ENCODE results near the gene SETX.
A peak's percentile ranks its signal among the peaks of the same experiment; 100 is the strongest.

Gene SETX

DNA sequence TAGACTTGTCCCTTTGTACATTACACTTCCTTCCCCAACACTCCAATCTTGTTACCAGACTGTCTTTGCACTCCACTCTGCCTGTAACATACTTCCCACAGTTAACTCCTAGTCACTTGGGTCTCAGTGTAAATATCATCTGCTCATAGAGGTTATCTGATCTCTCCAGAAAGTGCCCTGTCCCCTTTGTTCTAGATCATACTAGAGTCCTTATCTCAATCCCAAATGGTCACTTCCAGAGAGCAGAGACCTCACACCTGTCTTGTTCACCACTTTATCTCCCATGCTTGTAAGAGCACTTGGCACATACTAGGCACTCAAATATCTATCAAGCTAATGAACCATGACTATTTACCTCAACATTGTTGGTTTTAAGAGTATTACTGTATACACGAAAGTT is 30.4 kb downstream of the SETX start:
- TF ChIP-seq, protein P1, sequence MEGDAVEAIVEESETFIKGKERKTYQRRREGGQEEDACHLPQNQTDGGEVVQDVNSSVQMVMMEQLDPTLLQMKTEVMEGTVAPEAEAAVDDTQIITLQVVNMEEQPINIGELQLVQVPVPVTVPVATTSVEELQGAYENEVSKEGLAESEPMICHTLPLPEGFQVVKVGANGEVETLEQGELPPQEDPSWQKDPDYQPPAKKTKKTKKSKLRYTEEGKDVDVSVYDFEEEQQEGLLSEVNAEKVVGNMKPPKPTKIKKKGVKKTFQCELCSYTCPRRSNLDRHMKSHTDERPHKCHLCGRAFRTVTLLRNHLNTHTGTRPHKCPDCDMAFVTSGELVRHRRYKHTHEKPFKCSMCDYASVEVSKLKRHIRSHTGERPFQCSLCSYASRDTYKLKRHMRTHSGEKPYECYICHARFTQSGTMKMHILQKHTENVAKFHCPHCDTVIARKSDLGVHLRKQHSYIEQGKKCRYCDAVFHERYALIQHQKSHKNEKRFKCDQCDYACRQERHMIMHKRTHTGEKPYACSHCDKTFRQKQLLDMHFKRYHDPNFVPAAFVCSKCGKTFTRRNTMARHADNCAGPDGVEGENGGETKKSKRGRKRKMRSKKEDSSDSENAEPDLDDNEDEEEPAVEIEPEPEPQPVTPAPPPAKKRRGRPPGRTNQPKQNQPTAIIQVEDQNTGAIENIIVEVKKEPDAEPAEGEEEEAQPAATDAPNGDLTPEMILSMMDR (IDR thresholded peaks at IDR 0.05; ENCODE audit: low read depth, low read length, missing control alignments), result no peak
- DNase-seq (ENCODE audit: low read depth), result no peak
- H3K4me3 ChIP-seq (ENCODE audit: low read depth, low read length), result no peak overlapping the region
- in situ Hi-C loops (cut with HindIII; ENCODE audit: low sequenced_read_pairs), result no loop called here

DNA sequence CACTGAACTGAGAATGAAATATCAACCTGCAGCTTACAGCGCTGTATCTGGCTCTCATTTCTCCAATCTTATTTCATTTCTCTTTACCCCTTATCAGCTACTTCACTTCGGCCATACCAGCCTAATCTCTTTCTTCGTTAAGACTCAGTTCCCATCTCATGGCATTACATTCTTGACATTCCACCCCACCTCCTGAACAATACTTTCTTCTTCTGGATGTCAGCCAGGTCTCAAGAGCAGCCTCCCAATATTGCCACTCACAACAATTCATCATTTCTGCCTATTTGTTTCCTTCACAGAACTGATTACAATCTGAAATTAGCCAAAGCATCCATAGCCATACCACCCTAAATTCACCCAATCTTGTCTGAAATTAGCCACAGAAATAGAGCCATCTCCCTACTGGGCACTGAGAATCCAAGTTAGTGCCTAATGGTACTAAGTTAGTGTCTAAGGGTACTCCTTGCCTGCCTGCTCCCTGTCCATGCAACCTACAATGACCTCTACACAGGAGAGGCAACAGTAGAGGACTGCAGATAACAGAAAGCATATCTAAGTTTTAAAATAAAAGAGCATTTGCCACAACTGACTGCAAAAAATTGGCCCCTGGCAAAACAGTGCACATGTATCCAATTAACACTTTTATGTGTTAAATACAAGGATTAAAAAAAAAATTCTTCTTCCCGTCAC is 35.2 kb downstream of the SETX start:
- DNase-seq (ENCODE audit: low read depth), result no peak
- H3K4me3 ChIP-seq (ENCODE audit: low read depth, low read length), result no peak overlapping the region
- in situ Hi-C loops (cut with HindIII; ENCODE audit: low sequenced_read_pairs), result no loop called here
- TF ChIP-seq, protein P1 (IDR thresholded peaks at IDR 0.05; ENCODE audit: low read depth, low read length, missing control alignments), result no peak

DNA sequence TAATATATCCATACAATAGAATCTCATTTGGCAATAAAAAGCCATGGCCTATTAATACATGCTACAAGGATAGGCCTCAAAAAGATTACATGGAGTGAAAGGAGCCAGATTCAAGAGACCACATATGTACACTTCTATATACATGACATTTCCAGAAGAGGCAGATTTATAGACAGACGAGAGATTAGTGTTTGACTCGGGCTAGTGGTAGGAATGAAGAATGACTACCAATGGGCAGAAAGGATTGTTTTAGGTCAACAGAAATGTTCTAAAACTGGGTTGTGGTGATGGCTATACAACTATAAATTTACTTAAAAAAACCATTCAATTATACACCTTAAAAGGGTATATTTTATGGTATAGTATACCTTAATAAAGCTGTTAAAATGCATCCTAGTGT is 41.9 kb downstream of the SETX start:
- DNase-seq (ENCODE audit: low read depth), result no peak
- in situ Hi-C loops (cut with HindIII; ENCODE audit: low sequenced_read_pairs), result no loop called here
- TF ChIP-seq, protein P1 (IDR thresholded peaks at IDR 0.05; ENCODE audit: low read depth, low read length, missing control alignments), result peak; percentile 13
- H3K4me3 ChIP-seq (ENCODE audit: low read depth, low read length), result no peak overlapping the region

DNA sequence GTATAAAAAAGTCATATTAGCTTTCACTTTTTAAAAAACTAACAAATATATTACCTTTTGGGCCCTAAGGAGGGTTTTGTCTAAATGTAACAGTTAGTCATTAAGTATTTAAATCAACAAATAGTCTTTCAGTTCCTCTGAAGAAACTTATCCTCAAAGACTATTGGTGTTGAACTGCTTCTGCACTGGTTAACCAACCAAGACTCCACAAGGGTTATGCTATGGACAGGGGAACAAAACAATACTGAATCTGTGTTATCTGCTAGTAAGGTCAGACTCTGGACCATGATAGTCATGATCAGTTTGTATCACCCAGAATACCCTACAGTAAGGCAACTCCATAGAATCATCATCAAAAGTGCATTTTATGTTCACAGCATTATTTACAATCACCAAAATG is 42.4 kb downstream of the SETX start:
- TF ChIP-seq, protein P1 (IDR thresholded peaks at IDR 0.05; ENCODE audit: low read depth, low read length, missing control alignments), result no peak
- no peak for DNase-seq (ENCODE audit: low read depth)
- H3K4me3 ChIP-seq (ENCODE audit: low read depth, low read length), result no peak overlapping the region
- in situ Hi-C loops (cut with HindIII; ENCODE audit: low sequenced_read_pairs), result no loop called here

DNA sequence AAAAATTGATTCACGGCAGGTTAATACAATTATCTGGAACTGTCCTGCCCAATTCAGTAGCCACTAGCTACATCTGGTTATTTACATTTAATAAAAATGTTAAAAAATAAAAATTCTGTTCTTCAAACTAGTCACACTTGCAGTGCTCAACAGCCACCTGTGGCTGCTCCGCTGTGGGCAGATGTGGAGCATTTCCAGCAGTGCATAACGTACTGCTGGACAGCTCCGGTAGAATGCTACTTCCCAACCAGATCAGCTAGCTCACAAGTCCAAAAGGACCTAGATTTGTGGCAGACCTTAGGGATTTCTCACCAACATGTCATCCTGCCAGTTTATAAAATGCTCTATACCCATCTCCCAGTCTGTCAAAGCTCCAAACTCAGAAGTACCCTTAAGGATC is 42.8 kb downstream of the SETX start:
- TF ChIP-seq, protein P1 (IDR thresholded peaks at IDR 0.05; ENCODE audit: low read depth, low read length, missing control alignments), result no peak
- no peak overlapping the region for H3K4me3 ChIP-seq (ENCODE audit: low read depth, low read length)
- DNase-seq (ENCODE audit: low read depth), result no peak
- in situ Hi-C loops (cut with HindIII; ENCODE audit: low sequenced_read_pairs), result no loop called here

DNA sequence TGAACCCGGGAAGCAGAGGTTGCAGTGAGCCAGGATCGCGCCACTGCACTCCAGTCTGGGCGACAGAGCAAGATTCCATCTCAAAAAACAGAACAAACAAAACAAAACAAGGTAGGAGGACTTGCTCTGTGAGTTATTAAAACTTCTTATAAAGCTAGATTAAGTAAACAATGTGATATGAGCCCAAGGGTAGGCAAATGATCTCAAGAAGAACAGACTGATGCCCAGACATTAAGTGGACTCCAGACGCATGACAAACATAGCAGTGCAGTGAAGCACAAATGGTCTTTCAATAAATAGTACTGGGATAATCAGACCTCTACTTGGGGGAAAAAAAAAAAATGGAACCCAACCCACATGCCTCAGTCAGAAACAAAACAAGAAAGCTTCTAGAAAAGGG is 45.7 kb downstream of the SETX start:
- DNase-seq (ENCODE audit: low read depth), result no peak
- in situ Hi-C loops (cut with HindIII; ENCODE audit: low sequenced_read_pairs), result no loop called here
- TF ChIP-seq, protein P1 (IDR thresholded peaks at IDR 0.05; ENCODE audit: low read depth, low read length, missing control alignments), result no peak
- no peak overlapping the region for H3K4me3 ChIP-seq (ENCODE audit: low read depth, low read length)
